Measurements from ENCODE around the gene TCP1.
A peak's percentile ranks its signal among the peaks of the same experiment; 100 is the strongest.
"Not testable (repeated sequence)": the region's sequence is repeated elsewhere in the genome, so short reads cannot be mapped to it uniquely, and the experiment has no call there.

The TCP1 gene

DNA sequence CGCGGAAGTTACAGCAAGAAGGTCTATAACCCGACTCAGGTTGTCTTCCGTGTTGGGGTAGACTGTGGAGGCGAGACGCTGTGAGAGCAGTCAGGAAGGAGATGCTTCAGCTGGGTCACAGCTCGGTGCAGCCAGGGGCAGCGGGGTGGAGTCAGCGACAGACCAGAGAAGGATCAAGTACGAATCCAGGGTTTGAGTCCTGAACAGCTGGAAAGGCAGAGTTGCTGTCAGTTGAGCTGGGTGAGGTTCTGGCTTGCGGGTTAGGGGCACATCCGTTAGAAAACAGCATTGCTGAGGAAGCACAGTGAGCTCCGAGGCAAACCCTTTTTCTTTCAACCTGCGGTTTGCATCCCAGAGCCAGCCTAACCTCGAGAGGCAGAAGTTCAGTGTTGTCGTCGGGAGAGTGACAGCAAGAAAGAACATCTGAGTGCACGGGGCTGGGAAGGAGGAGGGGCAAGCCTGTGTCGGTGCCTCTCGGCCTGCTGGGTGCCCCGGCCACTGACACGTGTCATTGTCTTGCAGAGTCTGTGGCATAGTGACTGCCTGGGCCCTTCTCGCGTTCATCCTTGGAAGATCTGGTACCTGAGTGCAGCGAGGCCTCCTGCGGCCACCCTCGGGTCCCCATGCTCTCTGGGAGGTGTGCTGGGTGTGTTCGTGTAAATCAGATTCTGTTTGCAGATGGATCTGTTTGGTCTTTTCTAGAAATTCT, 30.7 kb upstream of the TCP1 start:
- Histone ChIP-seq H3K4me1 (ENCODE audit: control insufficient read depth, low read depth, low read length) (no peaks in the 10 kb centered on the region), H3K18ac (ENCODE audit: low read length) (no peak overlapping the region), H3K4me2 (ENCODE audit: low read length) (no peak overlapping the region), H2AK5ac (ENCODE audit: low read length) (no peak overlapping the region), H3K79me1 (ENCODE audit: low read length) (no peaks in the 10 kb centered on the region), H3K36me3 (ENCODE audit: control insufficient read depth, insufficient read depth, low read length) (no peaks in the 10 kb centered on the region), H4K5ac (ENCODE audit: low read length) (no peak overlapping the region), H2BK5ac (ENCODE audit: low read length) (no peak overlapping the region), H3K79me2 (ENCODE audit: control insufficient read depth, insufficient read depth, low read length) (no peaks in the 10 kb centered on the region), H3K27me3 (ENCODE audit: insufficient read depth, low read length, poor library complexity) (no peaks in the 10 kb centered on the region), H4K8ac (ENCODE audit: low read depth, low read length) (no peak overlapping the region), H3K56ac (ENCODE audit: low read length) (no peak overlapping the region), H3K4ac (ENCODE audit: low read depth, low read length) (no peak overlapping the region), H3K27ac (ENCODE audit: low read depth, low read length) (no peak overlapping the region), H2BK120ac (ENCODE audit: low read depth, low read length) (no peak overlapping the region), H3K4me3 (ENCODE audit: low read length) (no peak overlapping the region), H3K9ac (ENCODE audit: low read length) (no peak overlapping the region), H2BK15ac (replicated peaks; ENCODE audit: low read depth) (no peak overlapping the region), H3K23ac (ENCODE audit: low read length) (no peak overlapping the region)
- no CpG with 5 or more reads among the region's 28 CpGs for WGBS (ENCODE audit: extremely low coverage, insufficient coverage, low lambda C conversion rate)
- no peak for DNase-seq

- no CpG with 5 or more reads among the region's 16 CpGs for WGBS (ENCODE audit: extremely low coverage, insufficient coverage, low lambda C conversion rate)
- no peak overlapping the region for H3K4me3 ChIP-seq (ENCODE audit: low read length)
- no peak overlapping the region for H3K18ac ChIP-seq (ENCODE audit: low read length)
- H2BK120ac ChIP-seq (ENCODE audit: low read depth, low read length) = no peak overlapping the region
- no peak overlapping the region for H3K4me2 ChIP-seq (ENCODE audit: low read length)
- no peaks in the 10 kb centered on the region for H3K79me1 ChIP-seq (ENCODE audit: low read length)
- no peak overlapping the region for H3K27ac ChIP-seq (ENCODE audit: low read depth, low read length)
- H3K79me2 ChIP-seq (ENCODE audit: control insufficient read depth, insufficient read depth, low read length) = no peaks in the 10 kb centered on the region
- H3K56ac ChIP-seq (ENCODE audit: low read length) = no peak overlapping the region
- no peak overlapping the region for H4K8ac ChIP-seq (ENCODE audit: low read depth, low read length)
- no peaks in the 10 kb centered on the region for H3K36me3 ChIP-seq (ENCODE audit: control insufficient read depth, insufficient read depth, low read length)
- DNase-seq = no peak
- no peak overlapping the region for H2AK5ac ChIP-seq (ENCODE audit: low read length)
- H3K27me3 ChIP-seq (ENCODE audit: insufficient read depth, low read length, poor library complexity) = no peaks in the 10 kb centered on the region
- no peak overlapping the region for H3K4ac ChIP-seq (ENCODE audit: low read depth, low read length)
- no peak overlapping the region for H2BK5ac ChIP-seq (ENCODE audit: low read length)
- H4K5ac ChIP-seq (ENCODE audit: low read length) = no peak overlapping the region
- H2BK15ac ChIP-seq (replicated peaks; ENCODE audit: low read depth) = no peak overlapping the region
- no peak overlapping the region for H3K23ac ChIP-seq (ENCODE audit: low read length)
- no peak overlapping the region for H3K9ac ChIP-seq (ENCODE audit: low read length)
- no peaks in the 10 kb centered on the region for H3K4me1 ChIP-seq (ENCODE audit: control insufficient read depth, low read depth, low read length)
Observed at GRCh38 chr6:159819098-159819497, 29.7 kb upstream of the TCP1 start.

GRCh38 chr6:159817951-159818739, 28.7 kb upstream of the TCP1 start:
- H3K27ac ChIP-seq (ENCODE audit: low read depth, low read length) = no peak overlapping the region
- no peaks in the 10 kb centered on the region for H3K79me2 ChIP-seq (ENCODE audit: control insufficient read depth, insufficient read depth, low read length)

GRCh38 chr6:159816775-159817174, 27.4 kb upstream of the TCP1 start:
- H3K56ac ChIP-seq (ENCODE audit: low read length); DNase-seq; H3K4ac ChIP-seq (ENCODE audit: low read depth, low read length); H3K23ac ChIP-seq (ENCODE audit: low read length); H3K9ac ChIP-seq (ENCODE audit: low read length); H3K4me1 ChIP-seq (ENCODE audit: control insufficient read depth, low read depth, low read length); H3K18ac ChIP-seq (ENCODE audit: low read length); H3K27me3 ChIP-seq (ENCODE audit: insufficient read depth, low read length, poor library complexity); H3K4me2 ChIP-seq (ENCODE audit: low read length); H3K79me1 ChIP-seq (ENCODE audit: low read length); H3K79me2 ChIP-seq (ENCODE audit: control insufficient read depth, insufficient read depth, low read length); H2BK15ac ChIP-seq (replicated peaks; ENCODE audit: low read depth); H2AK5ac ChIP-seq (ENCODE audit: low read length); H4K8ac ChIP-seq (ENCODE audit: low read depth, low read length); H2BK120ac ChIP-seq (ENCODE audit: low read depth, low read length); H3K36me3 ChIP-seq (ENCODE audit: control insufficient read depth, insufficient read depth, low read length); H3K27ac ChIP-seq (ENCODE audit: low read depth, low read length); H2BK5ac ChIP-seq (ENCODE audit: low read length); H4K5ac ChIP-seq (ENCODE audit: low read length); H3K4me3 ChIP-seq (ENCODE audit: low read length): not testable (repeated sequence)
- no CpG with 5 or more reads among the region's 3 CpGs for WGBS (ENCODE audit: extremely low coverage, insufficient coverage, low lambda C conversion rate)

More at GRCh38 chr6:159817951-159818739, 28.7 kb upstream of the TCP1 start:
- Histone ChIP-seq H3K4me2 (ENCODE audit: low read length) (no peak overlapping the region), H3K9ac (ENCODE audit: low read length) (no peak overlapping the region), H3K27me3 (ENCODE audit: insufficient read depth, low read length, poor library complexity) (no peaks in the 10 kb centered on the region), H3K56ac (ENCODE audit: low read length) (no peak overlapping the region), H3K4me3 (ENCODE audit: low read length) (no peak overlapping the region), H4K8ac (ENCODE audit: low read depth, low read length) (no peak overlapping the region), H3K18ac (ENCODE audit: low read length) (no peak overlapping the region), H3K36me3 (ENCODE audit: control insufficient read depth, insufficient read depth, low read length) (no peaks in the 10 kb centered on the region), H3K79me1 (ENCODE audit: low read length) (no peaks in the 10 kb centered on the region), H2BK15ac (replicated peaks; ENCODE audit: low read depth) (no peak overlapping the region), H2AK5ac (ENCODE audit: low read length) (no peak overlapping the region), H2BK120ac (ENCODE audit: low read depth, low read length) (no peak overlapping the region), H2BK5ac (ENCODE audit: low read length) (no peak overlapping the region), H3K4ac (ENCODE audit: low read depth, low read length) (no peak overlapping the region), H3K4me1 (ENCODE audit: control insufficient read depth, low read depth, low read length) (no peaks in the 10 kb centered on the region), H3K23ac (ENCODE audit: low read length) (no peak overlapping the region), H4K5ac (ENCODE audit: low read length) (no peak overlapping the region)
- no peak for DNase-seq
- WGBS (ENCODE audit: extremely low coverage, insufficient coverage, low lambda C conversion rate) = no CpG with 5 or more reads among the region's 23 CpGs

GRCh38 chr6:159815410-159815809, 26.0 kb upstream of the TCP1 start:
- Histone ChIP-seq H3K9ac (ENCODE audit: low read length) (no peak overlapping the region), H4K5ac (ENCODE audit: low read length) (no peak overlapping the region), H3K56ac (ENCODE audit: low read length) (no peak overlapping the region), H3K79me2 (ENCODE audit: control insufficient read depth, insufficient read depth, low read length) (no peaks in the 10 kb centered on the region), H2BK5ac (ENCODE audit: low read length) (no peak overlapping the region), H3K4me3 (ENCODE audit: low read length) (no peak overlapping the region), H3K4ac (ENCODE audit: low read depth, low read length) (no peak overlapping the region), H3K27me3 (ENCODE audit: insufficient read depth, low read length, poor library complexity) (no peaks in the 10 kb centered on the region), H3K4me1 (ENCODE audit: control insufficient read depth, low read depth, low read length) (no peaks in the 10 kb centered on the region), H3K36me3 (ENCODE audit: control insufficient read depth, insufficient read depth, low read length) (no peaks in the 10 kb centered on the region), H3K79me1 (ENCODE audit: low read length) (no peaks in the 10 kb centered on the region), H2AK5ac (ENCODE audit: low read length) (no peak overlapping the region), H4K8ac (ENCODE audit: low read depth, low read length) (no peak overlapping the region), H3K23ac (ENCODE audit: low read length) (no peak overlapping the region), H3K18ac (ENCODE audit: low read length) (no peak overlapping the region), H3K4me2 (ENCODE audit: low read length) (no peak overlapping the region), H3K27ac (ENCODE audit: low read depth, low read length) (no peak overlapping the region), H2BK120ac (ENCODE audit: low read depth, low read length) (no peak overlapping the region), H2BK15ac (replicated peaks; ENCODE audit: low read depth) (no peak overlapping the region)
- DNase-seq = peak; percentile 37
- WGBS (ENCODE audit: extremely low coverage, insufficient coverage, low lambda C conversion rate) = no CpG with 5 or more reads among the region's 6 CpGs

All from mesendoderm (in vitro differentiated cells).